GM12865 (cell line): ENCODE measurements around the gene MYL11.

Source experiments
- DNase-seq: peaks from one replicate; pipeline ENCODE4 v3.0.0; 2010; ENCODE audit warnings: low read depth
- H3K4me3 ChIP-seq: 2 replicates; pipeline ENCODE4 v1.5.1; 2011; ENCODE audit warnings: mild to moderate bottlenecking, low read depth, low read length, control low read depth
- TF ChIP-seq, protein P1 (sequence below): IDR thresholded peaks from 2 replicates; pipeline ENCODE4 v1.5.1; 2011; ENCODE audit warnings: low read length, control low read depth, low read depth, inconsistent platforms; ENCODE audit not compliant: insufficient read depth; ENCODE audit errors: missing control alignments

The MYL11 gene

GRCh38 chr16:30413112-30413806 is 38.7 kb downstream of the MYL11 start:
- H3K4me3 ChIP-seq = no peak overlapping the region
- TF ChIP-seq, protein P1, sequence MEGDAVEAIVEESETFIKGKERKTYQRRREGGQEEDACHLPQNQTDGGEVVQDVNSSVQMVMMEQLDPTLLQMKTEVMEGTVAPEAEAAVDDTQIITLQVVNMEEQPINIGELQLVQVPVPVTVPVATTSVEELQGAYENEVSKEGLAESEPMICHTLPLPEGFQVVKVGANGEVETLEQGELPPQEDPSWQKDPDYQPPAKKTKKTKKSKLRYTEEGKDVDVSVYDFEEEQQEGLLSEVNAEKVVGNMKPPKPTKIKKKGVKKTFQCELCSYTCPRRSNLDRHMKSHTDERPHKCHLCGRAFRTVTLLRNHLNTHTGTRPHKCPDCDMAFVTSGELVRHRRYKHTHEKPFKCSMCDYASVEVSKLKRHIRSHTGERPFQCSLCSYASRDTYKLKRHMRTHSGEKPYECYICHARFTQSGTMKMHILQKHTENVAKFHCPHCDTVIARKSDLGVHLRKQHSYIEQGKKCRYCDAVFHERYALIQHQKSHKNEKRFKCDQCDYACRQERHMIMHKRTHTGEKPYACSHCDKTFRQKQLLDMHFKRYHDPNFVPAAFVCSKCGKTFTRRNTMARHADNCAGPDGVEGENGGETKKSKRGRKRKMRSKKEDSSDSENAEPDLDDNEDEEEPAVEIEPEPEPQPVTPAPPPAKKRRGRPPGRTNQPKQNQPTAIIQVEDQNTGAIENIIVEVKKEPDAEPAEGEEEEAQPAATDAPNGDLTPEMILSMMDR = no peak
- no peak for DNase-seq

DNA sequence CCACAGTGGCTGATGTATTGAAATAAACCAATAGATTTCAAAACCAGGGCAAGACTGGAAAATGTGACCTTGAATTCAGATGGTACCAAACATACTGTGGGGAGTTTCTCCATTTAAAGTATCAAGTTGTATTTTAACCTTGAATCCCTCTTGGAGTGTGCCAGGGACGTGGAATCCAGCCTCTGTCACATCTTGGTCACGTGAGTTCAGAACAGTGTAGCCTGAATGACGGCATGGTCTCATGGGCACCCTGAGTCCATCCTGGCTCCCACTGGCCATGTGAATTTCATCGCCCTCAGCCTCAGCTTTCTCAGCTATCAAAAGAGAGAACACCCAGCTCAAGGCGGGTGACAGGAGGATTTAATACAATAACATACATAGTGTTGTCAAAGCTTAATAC is 39.6 kb downstream of the MYL11 start:
- DNase-seq = no peak
- no peak overlapping the region for H3K4me3 ChIP-seq
- TF ChIP-seq, protein P1 = no peak

GRCh38 chr16:30416047-30416603 is 41.5 kb downstream of the MYL11 start:
- DNase-seq = no peak
- TF ChIP-seq, protein P1 = no peak
- H3K4me3 ChIP-seq = no peak overlapping the region

GRCh38 chr16:30416624-30417528 is 42.3 kb downstream of the MYL11 start:
- peak overlapping the region; percentile 57 for H3K4me3 ChIP-seq

DNA sequence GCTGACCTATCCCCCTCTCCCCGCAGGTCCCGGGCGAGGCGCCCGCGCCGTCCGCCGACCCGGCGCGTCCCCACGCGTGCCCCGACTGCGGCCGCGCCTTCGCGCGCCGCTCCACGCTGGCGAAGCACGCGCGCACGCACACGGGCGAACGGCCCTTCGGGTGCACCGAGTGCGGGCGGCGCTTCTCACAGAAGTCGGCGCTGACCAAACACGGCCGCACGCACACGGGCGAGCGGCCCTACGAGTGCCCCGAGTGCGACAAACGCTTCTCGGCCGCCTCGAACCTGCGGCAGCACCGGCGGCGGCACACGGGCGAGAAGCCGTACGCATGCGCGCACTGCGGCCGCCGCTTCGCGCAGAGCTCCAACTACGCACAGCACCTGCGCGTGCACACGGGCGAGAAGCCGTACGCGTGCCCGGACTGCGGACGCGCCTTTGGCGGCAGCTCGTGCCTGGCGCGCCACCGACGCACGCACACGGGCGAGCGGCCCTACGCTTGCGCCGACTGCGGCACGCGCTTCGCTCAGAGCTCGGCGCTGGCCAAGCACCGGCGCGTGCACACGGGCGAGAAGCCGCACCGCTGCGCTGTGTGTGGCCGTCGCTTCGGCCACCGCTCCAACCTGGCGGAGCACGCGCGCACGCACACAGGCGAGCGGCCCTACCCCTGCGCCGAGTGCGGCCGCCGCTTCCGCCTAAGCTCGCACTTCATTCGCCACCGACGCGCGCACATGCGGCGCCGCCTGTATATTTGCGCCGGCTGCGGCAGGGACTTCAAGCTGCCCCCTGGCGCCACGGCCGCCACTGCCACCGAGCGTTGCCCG is 43.1 kb downstream of the MYL11 start:
- peak overlapping the region; percentile 57 for H3K4me3 ChIP-seq
- peak; percentile 98 for DNase-seq
- TF ChIP-seq, protein P1 = no peak

More at GRCh38 chr16:30416624-30417528, 42.3 kb downstream of the MYL11 start:
- TF ChIP-seq, protein P1 = no peak
- no peak for DNase-seq

- no peak for DNase-seq
- H3K4me3 ChIP-seq = peak overlapping the region; percentile 57
- TF ChIP-seq, protein P1 = no peak
These were observed 44.0 kb downstream of the MYL11 start for GRCh38 chr16:30418350-30419181.
